GM18508 (cell line): ENCODE data around the gene ITGA5.

Experiments
- ATAC-seq: cut with Tn5 transposase; IDR thresholded peaks from one replicate; pipeline ENCODE4 v1.9.1; 2021; ENCODE audit warnings: moderate number of reproducible peaks; ENCODE audit not compliant: insufficient read depth, unreplicated experiment

The ITGA5 gene

GRCh38 chr12:54413284-54414190 lies 5.5 kb downstream of the ITGA5 start:
- no peak for ATAC-seq

DNA sequence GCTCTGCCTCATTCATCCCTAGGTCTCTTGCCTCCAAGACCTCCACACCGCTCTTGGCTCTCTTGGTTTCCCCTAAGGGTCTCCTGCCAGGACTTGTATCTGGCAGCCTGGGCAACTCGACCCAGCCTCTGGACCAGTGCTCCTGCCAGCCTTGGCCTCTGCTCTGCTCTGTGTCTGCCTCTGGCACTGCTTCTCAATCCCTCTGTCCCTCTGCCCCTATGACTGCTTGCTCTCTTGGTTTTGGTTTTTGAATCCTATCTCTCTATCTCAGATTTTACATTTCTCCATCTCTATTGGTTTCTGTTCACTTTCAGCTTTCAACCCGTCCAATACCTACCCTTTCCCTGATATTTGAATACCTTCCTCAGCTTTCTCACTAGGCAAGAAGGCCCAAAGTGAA lies 6.3 kb downstream of the ITGA5 start:
- no peak for ATAC-seq

DNA sequence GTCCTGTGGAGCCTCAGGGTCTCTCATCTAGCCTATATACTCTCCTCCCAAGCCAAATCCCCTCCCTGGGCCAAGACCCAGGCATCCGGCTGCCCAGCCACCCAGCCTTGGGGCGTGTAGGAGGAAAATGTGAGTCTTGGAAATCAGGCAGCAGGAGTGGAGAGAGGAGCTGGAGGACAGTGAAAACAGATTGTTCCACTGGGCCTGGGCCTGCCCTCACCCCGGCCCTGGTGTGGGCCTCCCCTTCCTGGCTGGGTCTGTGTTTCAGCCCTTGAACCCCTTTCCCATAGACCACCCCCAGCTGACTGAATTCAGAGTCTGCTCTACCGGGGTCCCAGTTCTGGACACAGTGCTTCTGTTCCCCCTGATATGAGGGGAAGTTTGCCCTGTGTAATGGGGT lies 6.7 kb downstream of the ITGA5 start:
- no peak for ATAC-seq

GRCh38 chr12:54411391-54412241 lies 7.5 kb downstream of the ITGA5 start:
- ATAC-seq, result no peak

GRCh38 chr12:54409267-54409666 lies 9.8 kb downstream of the ITGA5 start:
- no peak for ATAC-seq

- no peak for ATAC-seq
Observed at GRCh38 chr12:54407183-54407905, 11.7 kb downstream of the ITGA5 start.

DNA sequence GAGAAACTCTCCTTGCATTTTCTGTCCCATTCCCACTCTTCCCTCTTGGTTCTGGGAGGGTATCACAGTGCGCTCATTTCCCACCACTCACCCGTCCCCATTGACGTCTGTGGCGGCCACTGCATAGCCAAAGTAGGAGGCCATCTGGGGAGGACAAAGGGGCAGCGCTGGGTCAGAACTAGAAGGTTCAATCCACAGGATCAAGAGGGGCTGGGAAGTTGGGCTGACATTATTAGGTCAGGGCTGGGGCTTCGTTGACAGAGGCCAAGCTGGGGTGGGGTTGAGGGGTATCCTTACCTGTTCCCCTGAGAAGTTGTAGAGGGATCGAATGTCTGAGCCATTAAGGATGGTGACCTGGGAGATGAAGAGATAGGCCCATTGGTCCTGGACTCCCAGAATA lies 13.5 kb downstream of the ITGA5 start:
- no peak for ATAC-seq

- no peak for ATAC-seq
Observed at GRCh38 chr12:54405106-54405505, 14.0 kb downstream of the ITGA5 start.

- ATAC-seq, result no peak
Observed at GRCh38 chr12:54404061-54405004, 14.7 kb downstream of the ITGA5 start.

GRCh38 chr12:54401119-54401518 lies 17.9 kb downstream of the ITGA5 start:
- no peak for ATAC-seq

- ATAC-seq, result no peak
Observed at GRCh38 chr12:54398995-54399793, 19.9 kb downstream of the ITGA5 start.

DNA sequence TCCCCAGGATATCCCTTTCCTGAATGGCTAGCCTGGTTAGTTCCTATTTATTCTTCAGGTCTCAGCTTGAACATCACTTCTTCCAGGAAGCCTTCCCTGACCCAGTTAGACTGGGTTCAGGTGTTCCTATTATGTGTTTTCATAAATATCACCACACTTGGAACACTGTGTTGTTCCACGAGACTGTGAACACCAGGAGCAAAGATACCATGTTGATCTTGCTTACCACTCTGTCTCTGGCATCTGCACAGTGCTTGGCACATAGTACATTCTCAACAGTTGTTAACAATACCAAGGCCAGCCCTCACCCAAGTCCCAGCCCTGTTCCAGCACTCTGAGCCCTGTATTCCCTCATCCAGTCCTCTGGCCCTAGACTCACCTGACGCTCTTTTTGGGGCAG lies 20.8 kb downstream of the ITGA5 start:
- ATAC-seq, result no peak

DNA sequence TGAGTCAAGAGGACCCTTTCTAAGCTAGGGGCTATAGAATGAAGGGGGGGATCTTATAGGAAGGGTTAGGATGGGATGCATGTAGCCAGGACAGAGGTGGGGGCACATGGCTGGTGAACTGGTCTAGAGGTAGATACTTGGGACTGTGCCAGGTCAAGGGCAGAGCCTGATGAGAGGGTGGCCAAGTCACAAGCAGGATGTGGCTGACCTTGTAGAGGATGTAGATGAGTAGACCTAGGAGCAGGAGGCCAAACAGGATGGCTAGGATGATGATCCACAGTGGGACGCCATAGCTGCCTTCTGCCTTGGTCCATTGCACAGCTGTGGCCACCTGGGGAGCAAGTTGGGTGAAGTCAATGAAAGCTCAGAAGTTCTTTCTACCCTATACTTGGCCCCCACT lies 21.9 kb downstream of the ITGA5 start:
- ATAC-seq, result no peak

DNA sequence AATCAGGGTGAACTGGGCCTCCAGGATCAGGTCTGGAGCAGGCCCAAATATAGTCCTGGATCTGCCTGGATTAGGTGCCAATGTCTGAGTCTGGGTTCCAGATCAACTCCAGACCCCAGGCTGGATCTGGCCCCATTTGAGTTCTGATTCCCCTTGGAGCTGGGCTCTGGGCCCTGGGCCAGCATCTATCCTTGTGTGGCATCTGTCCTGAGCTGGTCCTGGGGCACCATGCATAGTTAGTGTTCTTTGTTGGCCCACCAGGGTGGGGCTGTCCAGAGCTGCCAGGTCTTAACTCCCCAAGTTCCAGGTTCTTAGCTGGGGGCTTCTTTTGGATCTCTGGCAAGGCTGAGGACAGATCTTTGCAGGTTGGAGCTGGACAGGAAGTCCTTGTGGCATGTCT lies 23.5 kb downstream of the ITGA5 start:
- ATAC-seq, result no peak

GRCh38 chr12:54394986-54395385 lies 24.1 kb downstream of the ITGA5 start:
- no peak for ATAC-seq

GRCh38 chr12:54394281-54394719 lies 24.8 kb downstream of the ITGA5 start:
- ATAC-seq, result no peak

- ATAC-seq, result no peak
Observed at GRCh38 chr12:54393743-54394142, 25.3 kb downstream of the ITGA5 start.

DNA sequence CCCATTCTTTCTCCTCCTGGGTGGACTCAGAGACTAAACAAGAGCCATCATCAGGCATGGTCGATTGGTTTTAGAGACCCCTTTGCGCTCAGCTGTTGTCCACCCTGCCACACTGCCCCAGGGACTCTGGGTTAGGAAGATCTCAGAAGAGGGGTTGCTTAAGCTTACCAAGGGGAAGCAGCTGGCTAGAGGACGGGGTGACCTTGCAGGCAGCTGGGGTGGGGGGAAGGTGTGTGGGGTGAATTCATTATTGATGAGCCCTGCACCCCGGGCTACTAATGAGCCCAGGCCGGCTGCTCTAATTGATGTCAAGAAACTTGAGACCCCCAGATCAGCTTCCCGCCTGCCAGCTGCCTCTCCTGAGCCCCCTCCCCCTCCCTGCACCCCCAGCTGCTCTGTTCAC lies 25.9 kb downstream of the ITGA5 start:
- ATAC-seq, result no peak
